Measurements from ENCODE around the gene CFAP73. TPM values are rescaled to one million over a fixed set of nuclear protein-coding genes. Genes with fewer than 3 reads are reported as not detected.

CFAP73 gene
- total and polyA plus RNA-seq, 2 of the 8 experiments (the other 6 are each of a cell fraction or from before 2014, with no cell fraction given): 0.45 to 0.56 TPM

DNA sequence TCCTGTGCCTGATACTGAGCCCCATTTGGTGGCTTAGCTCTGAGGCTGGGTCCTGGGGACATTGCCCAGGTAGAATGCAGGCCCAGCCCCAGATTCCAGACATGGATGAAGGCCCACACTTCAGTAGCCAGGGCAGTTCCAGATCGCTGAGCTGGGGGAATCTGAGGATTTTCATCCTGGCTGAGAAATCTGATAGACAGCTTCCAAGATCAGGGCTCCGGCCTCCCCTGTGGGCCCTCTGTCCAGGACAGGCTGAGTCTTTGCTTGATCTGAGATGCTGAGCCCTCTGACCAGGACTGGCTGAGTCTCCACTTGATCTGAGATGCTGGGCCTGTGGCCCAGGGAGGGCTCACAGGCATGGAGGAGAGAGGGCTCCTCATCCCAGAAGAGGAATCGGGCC is 10.7 kb upstream of the CFAP73 start (continued):
- TF ChIP-seq, protein P1, sequence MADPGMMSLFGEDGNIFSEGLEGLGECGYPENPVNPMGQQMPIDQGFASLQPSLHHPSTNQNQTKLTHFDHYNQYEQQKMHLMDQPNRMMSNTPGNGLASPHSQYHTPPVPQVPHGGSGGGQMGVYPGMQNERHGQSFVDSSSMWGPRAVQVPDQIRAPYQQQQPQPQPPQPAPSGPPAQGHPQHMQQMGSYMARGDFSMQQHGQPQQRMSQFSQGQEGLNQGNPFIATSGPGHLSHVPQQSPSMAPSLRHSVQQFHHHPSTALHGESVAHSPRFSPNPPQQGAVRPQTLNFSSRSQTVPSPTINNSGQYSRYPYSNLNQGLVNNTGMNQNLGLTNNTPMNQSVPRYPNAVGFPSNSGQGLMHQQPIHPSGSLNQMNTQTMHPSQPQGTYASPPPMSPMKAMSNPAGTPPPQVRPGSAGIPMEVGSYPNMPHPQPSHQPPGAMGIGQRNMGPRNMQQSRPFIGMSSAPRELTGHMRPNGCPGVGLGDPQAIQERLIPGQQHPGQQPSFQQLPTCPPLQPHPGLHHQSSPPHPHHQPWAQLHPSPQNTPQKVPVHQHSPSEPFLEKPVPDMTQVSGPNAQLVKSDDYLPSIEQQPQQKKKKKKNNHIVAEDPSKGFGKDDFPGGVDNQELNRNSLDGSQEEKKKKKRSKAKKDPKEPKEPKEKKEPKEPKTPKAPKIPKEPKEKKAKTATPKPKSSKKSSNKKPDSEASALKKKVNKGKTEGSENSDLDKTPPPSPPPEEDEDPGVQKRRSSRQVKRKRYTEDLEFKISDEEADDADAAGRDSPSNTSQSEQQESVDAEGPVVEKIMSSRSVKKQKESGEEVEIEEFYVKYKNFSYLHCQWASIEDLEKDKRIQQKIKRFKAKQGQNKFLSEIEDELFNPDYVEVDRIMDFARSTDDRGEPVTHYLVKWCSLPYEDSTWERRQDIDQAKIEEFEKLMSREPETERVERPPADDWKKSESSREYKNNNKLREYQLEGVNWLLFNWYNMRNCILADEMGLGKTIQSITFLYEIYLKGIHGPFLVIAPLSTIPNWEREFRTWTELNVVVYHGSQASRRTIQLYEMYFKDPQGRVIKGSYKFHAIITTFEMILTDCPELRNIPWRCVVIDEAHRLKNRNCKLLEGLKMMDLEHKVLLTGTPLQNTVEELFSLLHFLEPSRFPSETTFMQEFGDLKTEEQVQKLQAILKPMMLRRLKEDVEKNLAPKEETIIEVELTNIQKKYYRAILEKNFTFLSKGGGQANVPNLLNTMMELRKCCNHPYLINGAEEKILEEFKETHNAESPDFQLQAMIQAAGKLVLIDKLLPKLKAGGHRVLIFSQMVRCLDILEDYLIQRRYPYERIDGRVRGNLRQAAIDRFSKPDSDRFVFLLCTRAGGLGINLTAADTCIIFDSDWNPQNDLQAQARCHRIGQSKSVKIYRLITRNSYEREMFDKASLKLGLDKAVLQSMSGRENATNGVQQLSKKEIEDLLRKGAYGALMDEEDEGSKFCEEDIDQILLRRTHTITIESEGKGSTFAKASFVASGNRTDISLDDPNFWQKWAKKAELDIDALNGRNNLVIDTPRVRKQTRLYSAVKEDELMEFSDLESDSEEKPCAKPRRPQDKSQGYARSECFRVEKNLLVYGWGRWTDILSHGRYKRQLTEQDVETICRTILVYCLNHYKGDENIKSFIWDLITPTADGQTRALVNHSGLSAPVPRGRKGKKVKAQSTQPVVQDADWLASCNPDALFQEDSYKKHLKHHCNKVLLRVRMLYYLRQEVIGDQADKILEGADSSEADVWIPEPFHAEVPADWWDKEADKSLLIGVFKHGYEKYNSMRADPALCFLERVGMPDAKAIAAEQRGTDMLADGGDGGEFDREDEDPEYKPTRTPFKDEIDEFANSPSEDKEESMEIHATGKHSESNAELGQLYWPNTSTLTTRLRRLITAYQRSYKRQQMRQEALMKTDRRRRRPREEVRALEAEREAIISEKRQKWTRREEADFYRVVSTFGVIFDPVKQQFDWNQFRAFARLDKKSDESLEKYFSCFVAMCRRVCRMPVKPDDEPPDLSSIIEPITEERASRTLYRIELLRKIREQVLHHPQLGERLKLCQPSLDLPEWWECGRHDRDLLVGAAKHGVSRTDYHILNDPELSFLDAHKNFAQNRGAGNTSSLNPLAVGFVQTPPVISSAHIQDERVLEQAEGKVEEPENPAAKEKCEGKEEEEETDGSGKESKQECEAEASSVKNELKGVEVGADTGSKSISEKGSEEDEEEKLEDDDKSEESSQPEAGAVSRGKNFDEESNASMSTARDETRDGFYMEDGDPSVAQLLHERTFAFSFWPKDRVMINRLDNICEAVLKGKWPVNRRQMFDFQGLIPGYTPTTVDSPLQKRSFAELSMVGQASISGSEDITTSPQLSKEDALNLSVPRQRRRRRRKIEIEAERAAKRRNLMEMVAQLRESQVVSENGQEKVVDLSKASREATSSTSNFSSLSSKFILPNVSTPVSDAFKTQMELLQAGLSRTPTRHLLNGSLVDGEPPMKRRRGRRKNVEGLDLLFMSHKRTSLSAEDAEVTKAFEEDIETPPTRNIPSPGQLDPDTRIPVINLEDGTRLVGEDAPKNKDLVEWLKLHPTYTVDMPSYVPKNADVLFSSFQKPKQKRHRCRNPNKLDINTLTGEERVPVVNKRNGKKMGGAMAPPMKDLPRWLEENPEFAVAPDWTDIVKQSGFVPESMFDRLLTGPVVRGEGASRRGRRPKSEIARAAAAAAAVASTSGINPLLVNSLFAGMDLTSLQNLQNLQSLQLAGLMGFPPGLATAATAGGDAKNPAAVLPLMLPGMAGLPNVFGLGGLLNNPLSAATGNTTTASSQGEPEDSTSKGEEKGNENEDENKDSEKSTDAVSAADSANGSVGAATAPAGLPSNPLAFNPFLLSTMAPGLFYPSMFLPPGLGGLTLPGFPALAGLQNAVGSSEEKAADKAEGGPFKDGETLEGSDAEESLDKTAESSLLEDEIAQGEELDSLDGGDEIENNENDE (IDR thresholded peaks at IDR 0.05; ENCODE audit: insufficient replicate concordance, low read length): no peak

Measured in H1 (cell line).